ENCODE results near the gene TAS1R2.

- no peak for TF ChIP-seq CTCF (IDR thresholded peaks at IDR 0.05)
- no peak for TF ChIP-seq POLR2A (IDR thresholded peaks at IDR 0.05)
Measured at GRCh38 chr1:18858070-18858688, 1.3 kb downstream of the TAS1R2 start.

All from gastroesophageal sphincter (tissue), 3 donors.